HCT116 (cell line): Measurements from ENCODE around the gene BRD7. TPM values are rescaled to one million over a fixed set of nuclear protein-coding genes. Genes with fewer than 3 reads are reported as not detected.

Experiments used
- ATAC-seq: fragments of 200-7000 bp; cut with Tn5 transposase; 2 replicates; pipeline ENCODE4 v1.9.1; 2020; ENCODE audit warnings: mild to moderate bottlenecking, moderate library complexity
- BruUV-seq: library from RNA; stranded (reverse); fragments of 400-500 nt; replicated peaks from 2 replicates; lab custom pipeline; 2021; lab: Mats Ljungman, UMichigan
- CTCF ChIA-PET: fragments of 300-600 bp; sonication (Branson Sonifier 250); formaldehyde crosslinking; loops from one replicate; lab custom pipeline; 2021; ENCODE audit warnings: antibody characterized with exemption; lab: Charles Lee
- POLR2A ChIA-PET: fragments of 300-600, 350-600 bp; sonication (Branson Sonifier 250); formaldehyde crosslinking; loops from one replicate; lab custom pipeline; 2021; ENCODE audit warnings: antibody characterized with exemption; lab: Charles Lee
- RAD21 ChIA-PET, 2 experiments: fragments of 300-600 bp; sonication (Branson Sonifier 250); formaldehyde crosslinking; loops; one replicate each; lab custom pipeline; 2023; ENCODE audit warnings: low total read pairs in 2 of 2; ENCODE audit not compliant: uncharacterized antibody in 2 of 2, unreplicated experiment in 2 of 2, low non-redundant PET in 1 of 2; lab: Charles Lee
- DNase-seq: peaks from one replicate; pipeline ENCODE4 v3.0.0-alpha.2; 2010; ENCODE audit warnings: low read depth, low spot score
- H2AFZ ChIP-seq: fragments of 200-600 bp; shearing (Covaris generic), sonication (generic); 2 replicates; pipeline ENCODE4 v1.6.1; 2017; ENCODE audit warnings: low read depth, mixed run types, mixed read lengths, antibody characterized with exemption, low read length; ENCODE audit not compliant: poor library complexity, severe bottlenecking
- H3K27ac ChIP-seq: 2 replicates; pipeline ENCODE4 v1.5.1; 2012; ENCODE audit warnings: low read depth, low read length
- H3K27me3 ChIP-seq: fragments of 200-600 bp; sonication (generic); 2 replicates; pipeline ENCODE4 v1.6.1; 2016; ENCODE audit warnings: mixed run types, low read length, mixed read lengths; ENCODE audit not compliant: insufficient read depth
- H3K36me3 ChIP-seq, 2 experiments: fragments of 200-500 bp in 1 of 2; fragments of 200-600 bp in 1 of 2; sonication (Bioruptor generic) in 1 of 2; sonication (generic) in 1 of 2; 2 replicates each; pipeline versions ENCODE4 v1.5.1 to v1.6.1; 2014 to 2016; ENCODE audit warnings: low read length in 2 of 2, inconsistent platforms in 1 of 2, mixed read lengths in 1 of 2, mixed run types in 1 of 2; ENCODE audit not compliant: insufficient read depth in 2 of 2, control insufficient read depth in 1 of 2
- H3K4me1 ChIP-seq, 2 experiments: fragments of 200-600 bp in 1 of 2; sonication (generic) in 1 of 2; 2 replicates each; pipeline versions ENCODE4 v1.5.1 to v1.6.1; 2012 to 2017; ENCODE audit warnings: low read length in 2 of 2, inconsistent platforms in 1 of 2, mild to moderate bottlenecking in 1 of 2, mixed read lengths in 1 of 2, mixed run types in 1 of 2, moderate library complexity in 1 of 2; ENCODE audit not compliant: insufficient read depth in 2 of 2, control insufficient read depth in 1 of 2
- H3K4me2 ChIP-seq: fragments of 200-600 bp; sonication (generic); 2 replicates; pipeline ENCODE4 v1.6.1; 2017; ENCODE audit warnings: mixed run types, low read length, mixed read lengths
- H3K4me3 ChIP-seq, 2 experiments: fragments of 200-600 bp in 1 of 2; sonication (generic) in 1 of 2; replicated peaks in 1 of 2; 2 replicates each; pipeline ENCODE4 v1.5.1; 2011 to 2016; ENCODE audit warnings: low read length in 2 of 2, control low read depth in 1 of 2, low read depth in 1 of 2, mild to moderate bottlenecking in 1 of 2, mixed read lengths in 1 of 2, mixed run types in 1 of 2
- H3K79me2 ChIP-seq: fragments of 200-600 bp; sonication (generic); 2 replicates; pipeline ENCODE4 v1.6.1; 2017; ENCODE audit warnings: mild to moderate bottlenecking, mixed run types, low read length, moderate library complexity, mixed read lengths; ENCODE audit not compliant: insufficient read depth
- H3K9ac ChIP-seq: fragments of 200-600 bp; sonication (generic); 2 replicates; pipeline ENCODE4 v1.6.1; 2016; ENCODE audit warnings: low read length, mixed read lengths
- H3K9me2 ChIP-seq: fragments of 200-600 bp; sonication (generic), shearing (Covaris generic); 2 replicates; pipeline ENCODE4 v1.6.1; 2017; ENCODE audit warnings: mixed run types, mild to moderate bottlenecking, moderate library complexity; ENCODE audit not compliant: insufficient read depth
- H3K9me3 ChIP-seq, 2 experiments: fragments of 200-500 bp in 1 of 2; fragments of 200-600 bp in 1 of 2; sonication (Bioruptor generic) in 1 of 2; sonication (generic) in 1 of 2; 2 replicates each; pipeline ENCODE4 v1.6.1; 2014 to 2017; ENCODE audit warnings: low read length in 2 of 2, mixed read lengths in 2 of 2, inconsistent platforms in 1 of 2, low read depth in 1 of 2, mild to moderate bottlenecking in 1 of 2, mixed run types in 1 of 2, moderate library complexity in 1 of 2; ENCODE audit not compliant: control insufficient read depth in 1 of 2, insufficient read depth in 1 of 2
- H4K20me1 ChIP-seq: fragments of 200-600 bp; sonication (generic), shearing (Covaris generic); 2 replicates; pipeline ENCODE4 v1.6.1; 2017; ENCODE audit warnings: mixed run types, mild to moderate bottlenecking, moderate library complexity; ENCODE audit not compliant: insufficient read depth
- CEBPB ChIP-seq: IDR thresholded peaks from 2 replicates; pipeline ENCODE4 v1.6.1; 2012; ENCODE audit warnings: low read depth
- ELF1 ChIP-seq: IDR thresholded peaks from 2 replicates; pipeline ENCODE4 v1.6.1; 2012; ENCODE audit warnings: low read depth, borderline replicate concordance
- EZH2 ChIP-seq: fragments of 200-600 bp; sonication (generic); IDR thresholded peaks from 2 replicates; pipeline ENCODE4 v1.6.1; 2017; ENCODE audit warnings: antibody characterized with exemption, mixed run types
- EZH2phosphoT487 ChIP-seq: fragments of 200-600 bp; IDR thresholded peaks from 2 replicates; pipeline ENCODE4 v1.6.1; 2018; ENCODE audit warnings: antibody characterized with exemption, borderline replicate concordance
- FOSL1 ChIP-seq: IDR thresholded peaks from 2 replicates; pipeline ENCODE4 v1.6.1; 2012; ENCODE audit warnings: low read depth
- JUND ChIP-seq: IDR thresholded peaks from 2 replicates; pipeline ENCODE4 v1.6.1; 2012
- POLR2A ChIP-seq: IDR thresholded peaks from 2 replicates; pipeline ENCODE4 v1.7.0; 2011; ENCODE audit warnings: borderline replicate concordance; ENCODE audit not compliant: insufficient read depth, insufficient read length; ENCODE audit errors: extremely low read depth
- POLR2AphosphoS5 ChIP-seq: IDR thresholded peaks from 2 replicates; pipeline ENCODE4 v1.6.1; 2011; ENCODE audit warnings: mild to moderate bottlenecking, low read depth, low read length, moderate library complexity
- RAD21 ChIP-seq: IDR thresholded peaks from 2 replicates; pipeline ENCODE4 v1.6.1; 2012; ENCODE audit warnings: low read depth, mild to moderate bottlenecking
- REST ChIP-seq: IDR thresholded peaks from 2 replicates; pipeline ENCODE4 v1.6.1; 2012; ENCODE audit warnings: low read depth
- SIN3A ChIP-seq: IDR thresholded peaks from 2 replicates; pipeline ENCODE4 v1.6.1; 2012; ENCODE audit warnings: low read depth
- SP1 ChIP-seq: IDR thresholded peaks from 2 replicates; pipeline ENCODE4 v1.6.1; 2012; ENCODE audit warnings: low read depth
- SRF ChIP-seq: IDR thresholded peaks from 2 replicates; pipeline ENCODE4 v1.6.1; 2012; ENCODE audit warnings: low read depth
- TCF7L2 ChIP-seq: IDR thresholded peaks from 2 replicates; pipeline ENCODE4 v1.7.0; 2011; ENCODE audit warnings: borderline replicate concordance, inconsistent platforms; ENCODE audit not compliant: insufficient read depth, insufficient read length; ENCODE audit errors: extremely low read depth
- YY1 ChIP-seq: IDR thresholded peaks from 2 replicates; pipeline ENCODE4 v1.6.1; 2011; ENCODE audit warnings: low read length, low read depth, moderate library complexity, mild to moderate bottlenecking; ENCODE audit not compliant: insufficient replicate concordance; ENCODE audit errors: extremely low read depth
- ZFX ChIP-seq: fragments of 450-650 bp; IDR thresholded peaks from 2 replicates; pipeline ENCODE4 v1.6.1; 2017
- ZNF274 ChIP-seq: fragments of 200-500 bp; sonication (Bioruptor generic); IDR thresholded peaks from 2 replicates; pipeline ENCODE4 v1.6.1; 2014; ENCODE audit warnings: mild to moderate bottlenecking, low read depth, low read length, inconsistent platforms
- intact Hi-C: fragments of 100-400 bp; cut with micrococcal nuclease; formaldehyde crosslinking; loops from 2 replicates; pipeline ENCODE4 v1.10.0; 2022
- total RNA-seq: library from RNA; stranded (reverse); gene quantifications from one replicate; pipeline ENCODE4 v1.2.1, GENCODE V29; 2021; ENCODE audit not compliant: unreplicated experiment
- TF ChIP-seq, protein P1 (sequence below): IDR thresholded peaks from 2 replicates; pipeline ENCODE4 v1.6.1; 2012
- TF ChIP-seq, protein P2 (sequence below): IDR thresholded peaks from 2 replicates; pipeline ENCODE4 v1.6.1; 2011; ENCODE audit warnings: mild to moderate bottlenecking, low read length, moderate library complexity; ENCODE audit not compliant: insufficient replicate concordance; ENCODE audit errors: extremely low read depth
- TF ChIP-seq, protein P3 (sequence below): IDR thresholded peaks from 2 replicates; pipeline ENCODE4 v1.6.1; 2012

BRD7 gene
- total RNA-seq, 1 experiment from 2014 or later: 85.4 TPM

DNA sequence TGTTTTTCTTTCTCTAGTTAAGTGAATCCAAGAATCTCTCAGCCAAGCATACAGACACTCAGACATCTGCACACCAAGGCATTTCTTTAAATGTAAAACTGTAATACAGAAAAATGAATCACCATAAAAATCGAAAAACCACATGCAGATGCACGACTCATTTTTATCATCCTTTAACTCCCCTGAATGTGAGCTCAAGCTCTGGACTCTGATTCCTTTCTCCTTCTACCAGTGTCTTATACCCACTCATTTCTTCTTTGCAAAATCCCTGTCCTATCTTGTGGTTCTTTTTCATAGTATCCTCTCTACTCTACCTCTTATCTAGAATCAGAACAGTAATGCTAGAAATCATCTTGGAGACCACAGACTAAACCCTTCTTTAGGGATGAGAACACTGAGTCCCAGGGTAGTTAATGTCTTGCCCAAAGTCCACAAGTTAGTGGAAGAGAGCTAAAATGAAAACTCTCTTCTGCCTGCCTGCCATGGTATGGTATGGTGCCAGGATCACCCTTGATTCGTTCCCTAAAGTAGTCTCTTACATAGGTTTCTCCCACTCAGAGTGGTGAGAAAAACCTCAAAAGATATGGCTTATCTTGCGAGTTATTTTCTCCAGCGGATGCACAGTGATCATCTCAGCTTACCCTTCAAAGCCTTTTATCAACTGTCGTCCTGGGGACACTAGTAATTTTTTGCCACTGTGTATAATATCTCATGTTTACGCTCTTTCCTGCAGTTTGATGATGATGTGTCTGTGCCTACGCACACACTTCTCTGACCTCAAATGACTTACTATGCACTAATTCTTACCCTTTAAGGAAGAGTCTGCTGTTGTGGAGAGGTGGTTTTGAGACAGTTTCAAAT, 30.2 kb downstream of the BRD7 start:
- no peak overlapping the region for H3K9ac ChIP-seq
- H4K20me1 ChIP-seq: no peaks in the 10 kb centered on the region
- ATAC-seq (no peak), DNase-seq (no peak)
- no TSS peak for BruUV-seq
- H3K27me3 ChIP-seq: no peaks in the 10 kb centered on the region
- H3K4me1 ChIP-seq: peaks cover 0 to 19% of the 10 kb centered on the region in 2 experiments; a peak in 3 of 4 replicates
- peaks cover 21 to 31% of the 10 kb centered on the region in 2 experiments; a peak in 3 of 4 replicates for H3K36me3 ChIP-seq
- H3K4me2 ChIP-seq: peak overlapping the region; percentile 25; the same call in 1 of the 2 replicates
- TF ChIP-seq SRF: no peak
- no peak for TF ChIP-seq ELF1
- TF ChIP-seq YY1: no peak
- no peak for TF ChIP-seq TCF7L2
- TF ChIP-seq, protein P1, sequence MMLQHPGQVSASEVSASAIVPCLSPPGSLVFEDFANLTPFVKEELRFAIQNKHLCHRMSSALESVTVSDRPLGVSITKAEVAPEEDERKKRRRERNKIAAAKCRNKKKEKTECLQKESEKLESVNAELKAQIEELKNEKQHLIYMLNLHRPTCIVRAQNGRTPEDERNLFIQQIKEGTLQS: no peak
- no peak for TF ChIP-seq POLR2AphosphoS5
- TF ChIP-seq REST: no peak
- TF ChIP-seq SIN3A: no peak
- TF ChIP-seq RAD21: no peak
- no peak for TF ChIP-seq CEBPB
- TF ChIP-seq, protein P2, sequence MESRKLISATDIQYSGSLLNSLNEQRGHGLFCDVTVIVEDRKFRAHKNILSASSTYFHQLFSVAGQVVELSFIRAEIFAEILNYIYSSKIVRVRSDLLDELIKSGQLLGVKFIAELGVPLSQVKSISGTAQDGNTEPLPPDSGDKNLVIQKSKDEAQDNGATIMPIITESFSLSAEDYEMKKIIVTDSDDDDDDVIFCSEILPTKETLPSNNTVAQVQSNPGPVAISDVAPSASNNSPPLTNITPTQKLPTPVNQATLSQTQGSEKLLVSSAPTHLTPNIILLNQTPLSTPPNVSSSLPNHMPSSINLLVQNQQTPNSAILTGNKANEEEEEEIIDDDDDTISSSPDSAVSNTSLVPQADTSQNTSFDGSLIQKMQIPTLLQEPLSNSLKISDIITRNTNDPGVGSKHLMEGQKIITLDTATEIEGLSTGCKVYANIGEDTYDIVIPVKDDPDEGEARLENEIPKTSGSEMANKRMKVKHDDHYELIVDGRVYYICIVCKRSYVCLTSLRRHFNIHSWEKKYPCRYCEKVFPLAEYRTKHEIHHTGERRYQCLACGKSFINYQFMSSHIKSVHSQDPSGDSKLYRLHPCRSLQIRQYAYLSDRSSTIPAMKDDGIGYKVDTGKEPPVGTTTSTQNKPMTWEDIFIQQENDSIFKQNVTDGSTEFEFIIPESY: no peak
- TF ChIP-seq SP1: no peak
- TF ChIP-seq FOSL1: no peak
- TF ChIP-seq EZH2phosphoT487: no peak
- TF ChIP-seq ZNF274: no peak
- TF ChIP-seq ZFX: no peak
- no peak for TF ChIP-seq EZH2
- no peak for TF ChIP-seq POLR2A
- TF ChIP-seq JUND: no peak
- TF ChIP-seq, protein P3, sequence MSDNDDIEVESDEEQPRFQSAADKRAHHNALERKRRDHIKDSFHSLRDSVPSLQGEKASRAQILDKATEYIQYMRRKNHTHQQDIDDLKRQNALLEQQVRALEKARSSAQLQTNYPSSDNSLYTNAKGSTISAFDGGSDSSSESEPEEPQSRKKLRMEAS: no peak
- ChIA-PET CTCF (no interaction called here), RAD21 (interaction anchor here in 1 of 2 experiments (0.5 kb wide), 1 partner anchor 234 kb away, joined by 3 read pairs; no protein-coding TSS in a partner anchor), POLR2A (no interaction called here)
- intact Hi-C loops: no loop called here
- H3K9me3 ChIP-seq: no peaks in the 10 kb centered on the region
- no peak overlapping the region for H3K27ac ChIP-seq
- no peak overlapping the region for H2AFZ ChIP-seq
- no peak overlapping the region for H3K4me3 ChIP-seq
- no peaks in the 10 kb centered on the region for H3K9me2 ChIP-seq
- H3K79me2 ChIP-seq: peaks cover 10% of the 10 kb centered on the region; the same call in 1 of the 2 replicates
